Activated T-cell treated with anti-CD3 and anti-CD28 coated beads, Interleukin-2, amount 50 U/mL, for 1 hour (primary cell): Measurements from ENCODE around the gene FGD3.
"Not testable (repeated sequence)": the region's sequence is repeated elsewhere in the genome, so short reads cannot be mapped to it uniquely, and the experiment has no call there.

Experiments used
- DNase-seq: peaks from one replicate; pipeline ENCODE4 v3.0.0-alpha.2; 2020

FGD3 gene, protein sequence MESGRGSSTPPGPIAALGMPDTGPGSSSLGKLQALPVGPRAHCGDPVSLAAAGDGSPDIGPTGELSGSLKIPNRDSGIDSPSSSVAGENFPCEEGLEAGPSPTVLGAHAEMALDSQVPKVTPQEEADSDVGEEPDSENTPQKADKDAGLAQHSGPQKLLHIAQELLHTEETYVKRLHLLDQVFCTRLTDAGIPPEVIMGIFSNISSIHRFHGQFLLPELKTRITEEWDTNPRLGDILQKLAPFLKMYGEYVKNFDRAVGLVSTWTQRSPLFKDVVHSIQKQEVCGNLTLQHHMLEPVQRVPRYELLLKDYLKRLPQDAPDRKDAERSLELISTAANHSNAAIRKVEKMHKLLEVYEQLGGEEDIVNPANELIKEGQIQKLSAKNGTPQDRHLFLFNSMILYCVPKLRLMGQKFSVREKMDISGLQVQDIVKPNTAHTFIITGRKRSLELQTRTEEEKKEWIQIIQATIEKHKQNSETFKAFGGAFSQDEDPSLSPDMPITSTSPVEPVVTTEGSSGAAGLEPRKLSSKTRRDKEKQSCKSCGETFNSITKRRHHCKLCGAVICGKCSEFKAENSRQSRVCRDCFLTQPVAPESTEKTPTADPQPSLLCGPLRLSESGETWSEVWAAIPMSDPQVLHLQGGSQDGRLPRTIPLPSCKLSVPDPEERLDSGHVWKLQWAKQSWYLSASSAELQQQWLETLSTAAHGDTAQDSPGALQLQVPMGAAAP

DNA sequence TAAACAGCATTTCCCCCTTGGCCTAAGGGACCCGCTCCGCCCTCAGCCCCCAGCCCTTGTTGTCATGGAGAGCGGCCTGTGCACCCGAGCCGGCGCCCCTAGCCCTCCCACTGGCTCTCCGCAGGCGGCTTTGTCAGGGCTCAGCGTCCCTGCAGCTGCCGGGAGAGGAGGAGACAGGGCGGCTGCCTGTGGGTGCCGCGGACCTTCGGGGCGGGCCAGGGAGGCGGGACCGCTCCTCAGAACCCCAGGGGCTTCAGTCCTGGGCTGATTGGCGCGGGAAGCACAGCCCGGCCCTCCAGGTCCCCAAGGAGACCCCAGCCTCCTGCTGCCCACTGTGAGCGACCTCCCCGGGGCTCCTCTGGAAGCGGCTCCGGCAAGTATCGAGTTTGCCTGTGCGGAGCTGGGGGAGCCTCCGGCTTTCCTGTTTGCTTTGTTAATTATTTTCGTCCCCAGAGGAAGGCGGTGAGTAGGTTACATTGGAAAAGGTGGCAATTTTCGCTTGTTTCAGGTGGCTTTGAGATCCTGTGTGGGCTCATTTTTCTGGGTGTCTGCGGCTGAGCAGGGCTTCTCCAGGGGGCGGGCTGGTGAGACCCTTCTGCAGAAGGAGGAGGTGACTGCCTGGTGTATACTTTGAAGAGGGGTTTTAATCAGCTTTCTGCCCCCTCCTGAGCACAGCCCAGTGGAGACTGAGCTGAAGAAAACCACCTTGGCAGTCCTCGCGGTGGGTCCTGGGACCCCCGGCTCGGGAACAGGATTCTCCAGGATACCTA is at the start of gene FGD3:
Gene FGD3 (plus strand): TSS at position 256 of the 770 bp plus-strand sequence. CDS start 28,734 bp downstream, outside the sequence.
- peak; percentile 62 for DNase-seq

DNA sequence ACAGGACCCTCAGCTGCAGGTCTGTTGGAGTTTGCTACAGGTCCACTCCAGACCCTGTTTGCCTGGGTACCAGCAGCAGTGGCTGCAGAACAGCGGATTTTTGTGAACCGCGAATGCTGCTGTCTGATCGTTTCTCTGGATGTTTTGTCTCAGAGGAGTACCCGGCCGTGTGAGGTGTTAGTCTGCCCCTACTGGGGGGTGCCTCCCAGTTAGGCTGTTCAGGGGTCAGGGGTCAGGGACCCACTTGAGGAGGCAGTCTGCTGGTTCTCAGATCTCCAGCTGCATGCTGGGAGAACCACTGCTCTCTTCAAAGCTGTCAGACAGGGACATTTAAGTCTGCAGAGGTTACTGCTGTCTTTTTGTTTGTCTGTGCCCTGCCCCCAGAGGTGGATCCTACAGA is 42.2 kb upstream of the FGD3 start:
- not testable (repeated sequence) for DNase-seq

GRCh38 chr9:92911511-92912475 is 35.5 kb upstream of the FGD3 start:
- DNase-seq: no peak

- no peak for DNase-seq
These were observed 30.0 kb upstream of the FGD3 start for GRCh38 chr9:92917176-92917800.

GRCh38 chr9:92920437-92920836 is 26.9 kb upstream of the FGD3 start:
- DNase-seq: no peak

- DNase-seq: no peak
These were observed 15.7 kb upstream of the FGD3 start for GRCh38 chr9:92931606-92932005.

GRCh38 chr9:92934321-92934720 is 13.0 kb upstream of the FGD3 start:
- DNase-seq: no peak

- DNase-seq: no peak
These were observed 9.3 kb upstream of the FGD3 start for GRCh38 chr9:92938025-92938424.

DNA sequence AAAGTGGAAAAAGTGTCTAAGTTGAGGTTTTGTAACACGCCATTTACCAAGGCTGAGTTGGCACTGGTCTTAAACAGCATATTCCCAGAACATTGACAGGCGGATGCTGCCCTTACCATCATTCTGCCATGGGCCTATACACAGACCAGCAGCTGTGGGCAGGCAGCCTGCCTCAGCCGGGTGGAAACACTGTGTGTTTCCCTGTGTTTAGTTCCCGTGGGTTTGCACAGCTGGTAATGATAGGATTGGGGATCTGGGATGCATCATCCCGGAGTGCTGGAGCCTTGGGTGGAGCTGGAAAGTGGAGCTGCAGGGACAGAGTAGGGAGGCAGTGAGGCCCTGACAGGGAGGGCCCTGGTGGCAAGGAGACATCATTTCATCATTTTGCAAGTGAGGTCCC is 5.5 kb upstream of the FGD3 start:
- no peak for DNase-seq

DNA sequence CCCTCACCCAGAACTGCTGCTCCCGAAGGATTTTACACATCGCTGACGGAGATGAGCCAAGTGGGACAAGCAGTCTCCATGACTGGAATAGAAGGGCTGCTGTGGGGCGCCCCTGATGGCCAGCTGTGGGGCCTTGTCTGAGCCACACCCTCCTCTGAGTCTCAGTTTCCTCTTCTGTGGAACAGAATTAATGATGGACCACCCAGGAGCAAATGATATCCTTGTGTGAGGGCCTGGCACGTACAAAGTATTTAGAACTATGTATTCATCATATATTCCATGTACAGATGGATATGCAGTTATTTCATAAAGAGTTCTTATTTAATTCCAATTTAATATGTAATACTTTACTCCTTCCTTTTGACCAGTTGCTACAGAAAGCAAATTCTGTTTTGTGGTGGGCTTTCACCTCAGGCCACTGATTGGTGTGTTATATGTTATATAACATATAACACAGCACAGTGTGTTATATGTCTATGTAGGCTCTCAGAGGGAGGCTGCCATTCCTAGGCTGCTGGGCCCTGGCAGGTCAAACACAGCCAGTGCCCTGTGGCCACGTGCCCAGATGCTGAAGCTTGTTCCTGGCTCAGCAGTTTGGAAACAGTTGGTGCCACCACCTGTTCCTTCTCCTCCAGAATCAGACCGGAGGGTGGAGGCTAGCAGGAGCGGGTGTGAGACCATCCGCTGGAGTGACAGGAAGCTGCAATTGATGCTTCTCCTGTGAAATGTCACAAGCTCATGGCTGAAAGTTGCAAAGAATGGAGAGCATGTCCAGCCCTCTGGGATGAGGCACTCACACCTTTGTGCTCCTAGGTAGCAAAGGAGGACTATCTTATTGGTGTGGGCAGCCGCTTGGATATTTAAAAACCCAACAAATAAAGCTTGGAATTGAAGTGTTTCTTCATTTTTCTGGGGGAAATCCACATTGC is 4.4 kb upstream of the FGD3 start:
- DNase-seq: no peak

DNA sequence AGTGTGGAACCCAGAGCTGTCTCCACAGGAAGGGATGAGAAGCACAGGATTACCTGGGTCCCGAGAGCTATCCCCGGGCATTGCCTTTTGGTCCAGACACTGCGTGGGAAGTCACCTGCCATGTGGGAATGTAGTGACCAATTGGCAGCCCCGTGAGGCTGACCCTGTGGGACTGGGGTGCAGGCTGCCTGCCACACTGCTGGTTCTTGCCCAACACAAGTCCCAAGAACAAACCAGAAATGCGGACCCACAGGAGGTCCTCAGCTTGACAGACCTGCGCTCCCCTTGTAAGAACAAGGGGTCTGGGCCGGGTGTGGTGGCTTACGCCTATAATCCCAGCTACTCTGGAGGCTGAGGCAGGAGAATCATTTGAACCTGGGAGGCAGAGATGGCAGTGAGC is 2.4 kb upstream of the FGD3 start:
- no peak for DNase-seq

DNA sequence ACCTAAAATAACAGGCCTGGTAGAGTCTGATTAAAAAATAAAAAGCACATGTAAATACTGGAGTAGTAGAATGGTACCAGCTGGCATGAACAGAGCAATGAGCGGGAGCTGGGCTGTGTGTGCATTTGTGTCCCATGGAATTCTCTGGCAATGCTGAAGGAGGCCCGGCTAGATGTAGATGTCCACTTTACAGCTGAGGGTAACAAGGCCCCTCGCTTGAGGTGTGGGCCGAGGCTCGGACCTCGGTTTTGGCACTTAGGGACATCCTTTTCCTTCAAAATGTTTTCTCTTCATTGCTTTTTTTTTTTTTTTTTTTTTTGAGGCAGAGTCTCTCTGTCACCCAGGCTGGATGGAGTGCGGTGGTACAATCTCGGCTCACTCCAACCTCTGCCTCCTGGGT is 1.5 kb upstream of the FGD3 start:
- no peak for DNase-seq

DNA sequence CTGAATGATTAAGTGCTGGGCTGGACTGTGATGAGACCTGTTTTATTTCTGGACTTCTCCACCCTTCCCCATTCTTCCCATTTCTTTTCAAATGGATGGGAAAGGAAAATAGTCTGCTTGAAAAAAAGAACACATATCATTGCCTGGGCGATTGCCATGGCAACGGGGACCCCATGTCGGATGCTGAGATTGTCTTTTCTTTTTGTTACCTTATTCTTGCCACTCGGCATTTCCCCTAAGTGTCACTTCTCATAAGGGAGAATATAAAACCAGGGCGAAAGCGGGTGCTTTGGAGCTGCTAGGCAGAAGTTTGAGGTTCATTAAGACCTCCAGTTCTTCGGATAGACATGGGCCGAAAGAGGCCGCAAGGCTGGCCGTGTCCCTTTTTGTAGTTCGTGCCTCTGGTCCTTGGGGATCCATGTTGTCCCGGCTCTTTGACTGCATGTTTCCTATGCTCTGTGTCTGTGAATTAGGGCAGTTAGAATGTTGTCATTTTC is 763 bp downstream of the FGD3 start:
- no peak for DNase-seq

DNA sequence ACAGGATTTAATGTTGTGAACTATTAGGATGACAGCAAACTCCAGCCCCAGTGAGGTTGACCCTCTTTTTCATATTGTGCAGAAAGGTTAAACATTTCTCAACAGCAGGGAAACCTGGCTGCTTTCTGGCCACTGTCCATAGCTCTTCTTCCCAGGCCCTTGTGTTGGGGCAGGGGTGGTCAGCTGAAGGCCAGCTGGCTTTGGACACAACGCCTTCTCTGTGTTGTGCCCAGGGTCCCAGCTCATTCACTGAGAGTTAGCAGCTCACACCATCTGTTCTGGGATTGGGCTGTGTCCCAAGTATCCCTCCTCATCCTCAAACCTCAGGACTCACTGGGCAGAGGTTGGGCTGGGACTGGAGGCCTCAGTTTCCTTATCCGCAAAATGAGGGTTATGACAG is 1.3 kb downstream of the FGD3 start:
- DNase-seq: no peak

GRCh38 chr9:92949266-92949982 is 2.1 kb downstream of the FGD3 start:
- DNase-seq: no peak

DNA sequence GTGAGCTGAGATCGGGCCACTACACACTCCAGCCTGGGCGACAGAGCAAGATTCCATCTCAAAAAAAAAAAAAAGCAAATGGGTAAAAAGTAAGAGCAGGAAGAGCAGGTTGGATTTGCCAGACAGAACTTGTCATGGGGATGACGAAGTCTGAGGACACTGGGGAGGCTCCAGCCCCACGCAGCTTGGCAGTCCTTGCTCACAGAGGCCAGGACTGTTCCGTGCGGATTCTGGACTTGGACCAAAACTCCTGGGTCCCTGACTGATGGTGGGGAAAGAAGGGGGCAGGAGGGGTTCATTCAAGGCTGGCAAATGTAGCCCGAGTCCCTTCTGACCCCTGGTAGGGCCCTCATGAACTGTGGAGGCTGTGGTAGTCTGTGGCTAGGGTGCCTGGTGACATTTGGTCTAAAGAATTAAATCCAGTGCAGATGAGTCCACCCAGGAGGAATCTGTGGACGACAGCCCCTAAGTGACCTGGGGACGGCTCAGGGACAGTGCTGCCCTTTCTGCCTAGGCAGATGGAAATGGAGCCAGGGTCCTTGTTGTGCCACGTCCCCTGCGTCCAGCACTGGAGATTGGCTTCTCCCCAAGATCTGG is 3.1 kb downstream of the FGD3 start:
- no peak for DNase-seq

- DNase-seq: no peak
These were observed 5.7 kb downstream of the FGD3 start for GRCh38 chr9:92952906-92953610.

DNA sequence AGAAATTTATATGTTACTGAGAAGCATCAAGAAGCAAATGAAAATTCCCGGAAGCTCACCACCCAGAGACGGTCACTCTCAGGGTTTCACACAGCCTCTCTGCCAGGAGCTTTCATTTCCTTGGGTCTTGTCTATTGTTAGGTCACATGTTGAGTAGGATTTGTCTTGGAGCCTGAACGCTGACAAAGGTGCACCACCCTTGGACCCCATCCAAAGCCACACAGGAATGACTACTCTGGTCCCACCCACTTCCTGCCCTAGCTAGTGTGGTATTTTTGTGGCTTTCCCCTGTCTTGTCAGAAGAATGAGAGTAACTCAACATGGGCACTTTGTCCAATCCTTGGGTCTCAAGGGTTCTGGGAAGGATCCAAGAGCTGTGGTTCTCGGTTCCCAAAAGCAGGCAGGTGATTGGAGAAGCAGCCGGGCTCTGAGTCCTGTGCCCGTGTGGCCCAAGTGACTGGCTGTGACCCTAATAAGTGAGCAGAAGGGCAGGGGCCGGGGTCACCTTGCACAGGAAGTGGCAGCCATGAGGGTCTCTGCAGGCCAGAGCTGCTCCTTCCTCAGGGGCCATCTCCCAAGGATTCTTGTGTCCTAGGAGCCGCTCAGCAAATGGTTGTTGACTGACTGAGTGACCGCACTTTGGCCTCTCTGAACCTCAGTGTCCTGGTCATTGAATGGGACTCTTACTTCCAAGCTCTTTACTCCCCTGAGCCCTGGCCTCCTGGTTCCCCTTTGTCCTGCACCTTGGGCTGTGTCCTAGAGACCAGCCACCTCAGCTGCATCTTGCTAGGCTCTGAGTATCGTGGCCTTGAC is 6.9 kb downstream of the FGD3 start:
- peak; percentile 73 for DNase-seq
